HUDEP-2 (cell line): Measurements from ENCODE around the gene FAM217A.
"Not testable (repeated sequence)": the region's sequence is repeated elsewhere in the genome, so short reads cannot be mapped to it uniquely, and the experiment has no call there.

Source experiments
- DNase-seq, 76 experiments: peaks; one replicate each; lab custom pipeline; 2025; ENCODE audit not compliant: unreplicated experiment in 76 of 76; lab: John Stamatoyannopoulos, UW

Gene FAM217A, protein sequence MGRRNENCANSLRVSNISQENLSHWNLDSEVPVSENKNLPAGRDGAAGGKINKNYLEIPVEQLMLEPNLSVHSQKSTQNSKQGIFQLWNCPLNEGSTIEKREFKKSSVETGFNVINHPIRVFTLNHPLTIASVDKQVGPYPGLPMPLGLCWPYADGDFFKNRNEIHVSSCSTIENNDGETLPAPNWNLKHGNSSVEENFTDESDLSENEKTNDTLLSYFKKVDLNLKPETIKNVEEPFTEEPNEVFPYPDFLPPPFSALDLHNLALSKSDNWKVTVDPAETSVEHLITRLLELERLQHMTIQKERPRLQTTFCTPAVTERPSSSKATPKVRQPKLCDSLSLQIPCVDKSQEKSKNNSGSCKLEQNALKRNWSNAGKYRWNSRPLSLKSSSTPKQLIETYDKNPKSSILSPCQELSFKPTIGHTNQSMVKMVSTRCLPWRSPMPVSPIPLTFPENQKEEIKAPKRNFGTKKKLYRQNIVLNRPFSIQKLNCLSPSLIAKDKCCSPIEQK

DNA sequence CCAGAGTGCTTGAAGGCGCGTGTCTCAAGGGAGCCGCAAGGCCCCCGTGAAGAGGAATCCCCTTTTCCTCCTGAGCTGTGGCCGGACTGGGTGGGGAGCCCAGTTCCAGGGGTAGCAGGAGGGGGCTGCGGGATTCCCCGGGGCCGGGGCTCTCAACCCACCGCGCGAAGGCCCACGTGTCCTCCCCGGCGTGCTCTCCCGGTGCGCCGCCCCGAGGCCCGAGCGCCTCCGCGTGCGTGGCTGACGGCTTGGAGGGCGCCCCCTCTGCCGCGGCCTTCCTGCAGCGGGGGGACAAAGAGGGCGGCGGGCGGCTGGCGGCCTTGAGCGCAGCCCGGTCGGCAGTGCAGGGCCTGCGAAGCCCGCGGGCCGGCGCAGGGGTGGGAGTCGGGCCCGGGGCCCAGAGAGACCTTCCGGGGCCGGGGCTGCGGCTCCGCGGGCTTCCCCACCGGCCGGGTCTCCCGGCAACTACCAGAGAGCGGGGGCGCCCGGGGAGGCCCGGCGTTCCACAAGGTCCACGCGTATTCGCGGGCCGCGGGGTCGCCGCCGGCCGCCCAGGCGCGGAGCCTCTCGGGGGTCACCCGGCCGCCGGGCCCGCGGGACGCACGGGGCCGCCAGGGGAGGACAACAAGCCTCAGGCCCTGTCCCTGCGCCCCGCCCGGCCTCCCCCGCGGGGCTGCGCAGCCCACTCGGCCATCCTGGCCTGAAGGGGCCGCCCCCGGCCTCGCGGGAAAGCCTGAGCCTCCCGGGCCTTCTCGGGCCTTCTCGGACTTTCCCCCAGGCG is at the start of gene FAM217A:
FAM217A (minus strand) TSS at position 447 of the 781 bp plus-strand sequence. CDS start 1,723 bp downstream, outside the sequence.
- no peak for DNase-seq

DNA sequence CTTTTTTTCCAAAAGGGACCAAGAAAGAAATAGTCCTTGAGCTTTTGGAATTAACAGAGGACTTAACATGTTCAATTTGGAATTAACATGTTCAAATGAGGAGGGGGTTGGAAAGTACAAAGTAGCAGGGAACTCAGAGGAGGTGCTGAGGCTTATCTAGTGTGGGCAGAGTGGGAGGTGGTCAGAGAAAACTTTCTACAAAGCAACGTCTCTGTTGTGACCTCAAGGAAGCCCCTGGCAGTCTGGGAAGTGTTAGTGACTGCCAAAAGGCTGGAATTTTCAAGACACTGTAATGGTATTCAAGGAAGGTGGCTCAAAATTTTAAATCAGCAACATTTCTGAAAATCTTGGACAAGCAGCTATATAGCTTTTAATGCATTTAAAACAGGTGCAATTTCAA is 49.1 kb upstream of the FAM217A start:
- DNase-seq = peak in 1 of 76 experiments; percentile 4

DNA sequence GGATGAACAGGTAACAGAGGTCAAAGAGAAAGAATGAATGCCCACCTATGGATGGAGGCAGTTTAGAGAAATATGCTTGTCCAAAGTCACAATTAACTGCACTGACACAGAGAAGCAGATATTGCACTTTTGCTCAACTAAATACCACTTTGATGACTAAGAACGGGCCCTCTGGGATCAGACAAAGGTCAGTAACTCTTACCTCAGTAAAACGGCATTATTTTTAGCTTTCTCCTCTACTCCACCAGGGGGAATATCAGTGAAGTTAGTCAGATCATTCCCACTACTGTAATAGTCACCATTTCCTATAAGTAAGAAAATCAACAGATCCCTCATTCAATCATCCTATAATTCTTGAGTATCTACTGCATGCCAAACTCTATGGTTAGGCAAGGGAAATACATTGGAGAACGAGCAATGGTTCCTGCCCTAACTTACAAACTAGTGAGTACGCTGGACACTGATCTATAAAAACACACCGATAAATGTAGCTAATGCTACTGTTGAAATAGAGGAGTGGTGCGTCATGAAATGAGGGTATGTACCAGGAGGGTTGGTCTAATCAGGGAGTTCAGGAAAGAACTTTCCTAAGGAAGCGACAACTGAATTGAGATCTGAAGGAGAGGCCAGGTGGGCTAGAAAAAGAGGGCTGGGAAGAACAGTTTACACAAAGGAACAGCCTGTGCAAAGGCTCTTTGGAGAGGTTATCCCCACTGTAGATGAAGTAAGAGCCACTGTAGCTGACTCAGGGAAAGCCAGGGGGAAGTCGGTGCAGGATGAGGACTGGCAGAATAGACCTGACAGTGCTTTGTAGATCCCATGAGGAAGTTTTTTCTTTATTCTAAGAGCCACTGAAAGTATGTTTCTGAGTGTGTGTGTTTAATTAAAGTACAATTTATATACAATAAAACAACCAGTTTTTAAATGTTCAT is 47.3 kb upstream of the FAM217A start:
- DNase-seq = no peak

DNA sequence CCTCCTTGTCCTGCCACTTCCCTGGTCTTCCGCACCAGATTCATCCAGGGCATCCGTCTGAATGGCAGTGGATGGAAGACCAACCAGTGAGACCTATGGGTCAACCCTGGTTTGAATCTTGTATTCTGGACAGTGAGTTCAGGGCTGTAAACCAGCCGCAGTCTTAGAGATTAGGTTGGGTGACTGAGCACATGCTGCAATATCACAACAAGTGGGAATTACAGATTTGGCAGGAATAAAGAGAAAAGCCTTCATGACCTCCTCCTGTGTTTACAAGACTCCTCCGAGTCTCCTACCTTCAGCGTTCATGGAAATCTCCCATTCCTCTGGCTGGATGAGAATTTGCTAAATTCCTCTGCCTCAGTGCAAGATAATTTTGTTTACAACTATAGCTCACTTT is 46.6 kb upstream of the FAM217A start:
- no peak for DNase-seq

- DNase-seq = peak in 6 of 76 experiments; percentile 13 to 45 (median 26)
Observed at GRCh38 chr6:4124351-4124750, 45.4 kb upstream of the FAM217A start.

- no peak for DNase-seq
Observed at GRCh38 chr6:4115741-4116140, 36.8 kb upstream of the FAM217A start.

DNA sequence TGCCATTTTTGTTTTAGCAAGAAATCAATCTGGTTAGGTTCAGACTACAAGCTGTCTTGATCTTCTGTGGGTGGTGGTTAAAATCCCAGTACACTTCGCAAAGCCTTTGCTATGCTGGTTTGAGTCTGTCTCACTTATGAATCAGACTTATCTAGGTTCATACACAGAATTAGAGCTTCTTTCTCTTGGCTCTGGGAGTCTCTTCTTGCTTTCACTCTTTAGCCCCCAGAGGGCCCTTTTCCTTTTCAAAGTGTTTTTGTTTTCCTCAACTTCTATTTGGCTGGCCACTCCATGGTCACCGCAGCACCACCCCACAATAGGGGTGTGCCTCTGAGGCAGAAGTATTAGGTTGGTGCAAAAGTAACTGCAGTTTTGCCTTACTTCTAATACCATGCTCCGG is 35.2 kb upstream of the FAM217A start:
- no peak for DNase-seq

GRCh38 chr6:4113649-4114048 is 34.7 kb upstream of the FAM217A start:
- no peak for DNase-seq

DNA sequence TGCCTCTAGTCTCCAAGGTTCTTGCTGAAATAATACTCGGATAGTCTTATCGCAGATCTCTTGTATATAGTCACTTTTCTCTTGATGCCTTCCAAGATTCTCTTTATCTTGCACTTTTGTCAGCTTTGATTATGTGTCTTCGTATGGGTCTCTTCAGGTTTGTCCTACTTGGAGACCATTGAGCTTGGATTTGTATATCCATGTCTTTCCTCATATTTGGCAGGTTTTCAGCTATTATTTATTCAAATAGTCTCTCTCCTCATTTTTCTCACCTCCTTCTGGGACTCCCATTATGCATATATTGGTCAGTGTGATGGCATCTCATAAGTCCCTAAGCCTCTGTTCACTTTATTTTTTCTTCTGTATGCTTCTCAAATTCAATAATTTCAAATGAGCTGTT is 33.4 kb upstream of the FAM217A start:
- DNase-seq = no peak

GRCh38 chr6:4109363-4109815 is 30.5 kb upstream of the FAM217A start:
- DNase-seq = not testable (repeated sequence)

GRCh38 chr6:4108561-4109093 is 29.7 kb upstream of the FAM217A start:
- no peak for DNase-seq

- no peak for DNase-seq
Observed at GRCh38 chr6:4107873-4108272, 28.9 kb upstream of the FAM217A start.

GRCh38 chr6:4105980-4106536 is 27.1 kb upstream of the FAM217A start:
- DNase-seq = no peak

DNA sequence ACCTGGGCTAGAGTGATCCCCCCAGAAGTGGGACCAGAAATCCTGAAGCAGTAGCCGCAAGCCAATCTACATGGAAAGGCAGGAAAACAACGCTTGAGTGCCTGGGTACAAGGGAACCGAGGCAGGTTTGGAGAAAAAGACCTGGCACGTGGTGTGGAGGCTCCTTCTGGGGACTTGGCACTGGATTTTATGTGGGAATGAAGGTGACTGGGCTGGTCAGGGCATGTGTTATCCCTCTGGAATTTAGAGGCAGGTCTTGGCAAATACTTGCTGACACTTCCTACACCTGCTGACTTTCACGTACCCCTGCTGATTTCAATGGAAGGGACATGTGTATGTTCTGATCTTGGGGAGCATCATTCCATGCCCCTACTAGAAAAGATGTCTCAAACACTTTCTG is 25.0 kb upstream of the FAM217A start:
- DNase-seq = no peak

GRCh38 chr6:4102687-4103244 is 23.8 kb upstream of the FAM217A start:
- DNase-seq = no peak

DNA sequence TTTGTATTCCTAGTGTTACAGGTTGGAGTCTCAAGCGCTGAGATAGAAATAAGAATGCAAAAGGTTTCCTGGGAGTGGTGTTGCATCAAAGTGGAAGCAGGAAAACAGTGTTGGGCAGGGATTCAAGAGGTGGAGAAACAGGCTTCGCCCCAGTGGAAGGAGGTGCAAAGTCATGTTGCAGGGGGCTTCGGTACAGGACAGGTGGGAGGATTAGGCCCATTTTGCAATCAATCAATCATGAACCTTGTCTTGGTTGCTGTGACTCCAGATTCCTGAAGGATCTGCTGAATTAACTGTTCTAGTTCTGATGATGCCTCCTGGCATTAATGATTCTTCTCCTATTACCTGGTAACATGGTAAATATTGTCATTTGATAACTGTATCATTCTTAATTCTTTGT is 22.4 kb upstream of the FAM217A start:
- no peak for DNase-seq

- DNase-seq = no peak
Observed at GRCh38 chr6:4100655-4101054, 21.7 kb upstream of the FAM217A start.

DNA sequence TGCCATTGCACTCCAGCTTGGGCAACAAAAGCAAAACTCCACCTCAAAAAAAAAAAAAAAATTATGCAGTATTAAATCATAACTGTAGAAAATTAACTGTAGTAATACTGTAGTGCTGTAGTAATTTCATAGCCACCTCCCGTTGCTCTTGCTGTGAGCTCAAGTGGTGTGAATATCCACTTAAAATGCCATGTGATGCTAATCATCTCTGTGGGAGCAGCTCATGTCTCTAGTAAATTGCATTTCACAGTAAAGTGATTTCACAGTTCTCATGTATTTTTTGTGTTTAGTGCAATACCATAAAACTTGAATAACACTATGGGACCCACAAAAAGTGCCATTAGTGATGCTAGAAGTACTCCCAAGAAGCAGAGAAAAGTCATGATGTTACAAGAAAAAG is 14.4 kb upstream of the FAM217A start:
- no peak for DNase-seq

DNA sequence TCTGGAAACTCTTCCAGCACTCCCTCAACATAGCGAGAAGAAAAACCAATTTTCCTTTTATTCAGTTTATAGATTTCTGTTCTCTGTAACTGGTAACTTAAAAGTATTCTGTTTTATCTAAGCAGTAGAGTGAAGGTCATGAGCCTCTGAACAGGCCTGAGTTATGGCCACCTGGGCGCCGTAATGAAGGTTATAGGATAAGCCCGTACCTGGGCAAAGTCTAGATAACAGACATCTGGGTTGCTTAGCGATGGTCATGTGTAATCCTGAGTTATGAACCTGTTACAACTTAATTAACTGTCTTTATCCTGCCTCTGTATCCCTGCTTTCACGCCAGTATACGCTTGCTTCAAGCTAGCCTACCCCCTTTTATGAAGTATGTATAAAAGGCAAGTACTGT is 13.0 kb upstream of the FAM217A start:
- DNase-seq = no peak

DNA sequence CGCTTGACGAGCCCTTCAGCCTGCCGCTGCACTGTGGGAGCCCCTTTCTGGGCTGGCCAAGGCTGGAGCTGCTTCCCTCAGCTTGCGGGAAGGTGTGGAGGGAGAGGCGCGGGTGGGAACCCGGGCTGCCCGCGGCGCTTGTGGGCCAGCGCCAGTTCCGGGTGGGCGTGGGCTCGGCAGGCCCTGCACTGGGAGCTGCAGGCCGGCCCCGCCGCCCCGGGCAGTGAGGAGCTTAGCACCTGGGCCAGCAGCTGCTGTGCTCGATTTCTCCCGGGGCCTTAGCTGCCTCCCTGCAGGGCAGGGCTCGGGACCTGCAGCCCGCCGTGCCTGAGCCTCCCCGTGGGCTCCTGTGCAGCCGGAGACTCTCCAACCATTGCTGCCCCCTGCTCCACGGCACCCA is 11.1 kb upstream of the FAM217A start:
- not testable (repeated sequence) for DNase-seq
